ENCODE data around the gene ATP9A.

- TF ChIP-seq, protein P1, sequence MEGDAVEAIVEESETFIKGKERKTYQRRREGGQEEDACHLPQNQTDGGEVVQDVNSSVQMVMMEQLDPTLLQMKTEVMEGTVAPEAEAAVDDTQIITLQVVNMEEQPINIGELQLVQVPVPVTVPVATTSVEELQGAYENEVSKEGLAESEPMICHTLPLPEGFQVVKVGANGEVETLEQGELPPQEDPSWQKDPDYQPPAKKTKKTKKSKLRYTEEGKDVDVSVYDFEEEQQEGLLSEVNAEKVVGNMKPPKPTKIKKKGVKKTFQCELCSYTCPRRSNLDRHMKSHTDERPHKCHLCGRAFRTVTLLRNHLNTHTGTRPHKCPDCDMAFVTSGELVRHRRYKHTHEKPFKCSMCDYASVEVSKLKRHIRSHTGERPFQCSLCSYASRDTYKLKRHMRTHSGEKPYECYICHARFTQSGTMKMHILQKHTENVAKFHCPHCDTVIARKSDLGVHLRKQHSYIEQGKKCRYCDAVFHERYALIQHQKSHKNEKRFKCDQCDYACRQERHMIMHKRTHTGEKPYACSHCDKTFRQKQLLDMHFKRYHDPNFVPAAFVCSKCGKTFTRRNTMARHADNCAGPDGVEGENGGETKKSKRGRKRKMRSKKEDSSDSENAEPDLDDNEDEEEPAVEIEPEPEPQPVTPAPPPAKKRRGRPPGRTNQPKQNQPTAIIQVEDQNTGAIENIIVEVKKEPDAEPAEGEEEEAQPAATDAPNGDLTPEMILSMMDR (optimal IDR thresholded peaks at IDR 0.05 in 1 of 3, IDR thresholded peaks at IDR 0.05 in 1 of 3, conservative IDR thresholded peaks at IDR 0.05 in 1 of 3; ENCODE audit: extremely low read depth in 1 of 3, insufficient read depth in 2 of 3, low read length in 3 of 3), result no peak
- no peak for TF ChIP-seq EZH2 (IDR thresholded peaks at IDR 0.05; ENCODE audit: low read length)
These were observed 167.2 kb downstream of the ATP9A start for GRCh38 chr20:51600950-51601349.
